GM23338 (cell line): ENCODE data around the gene HOTAIR.

Experiments used
- CREB1 ChIP-seq: fragments of 250-450 bp; sonication (Bioruptor Pico); IDR thresholded peaks from 2 replicates; pipeline ENCODE4 v1.5.0; 2020; ENCODE audit warnings: low read depth, mild to moderate bottlenecking, moderate library complexity
- CTCF ChIP-seq, 2 experiments: fragments of 200-600 bp in 1 of 2; sonication (generic) in 1 of 2; conservative IDR thresholded peaks; 2 replicates each; pipeline versions ENCODE4 v1.5.1 to v1.6.1; 2016 to 2017; ENCODE audit warnings: antibody characterized with exemption in 2 of 2, low read depth in 2 of 2, mild to moderate bottlenecking in 2 of 2, moderate library complexity in 1 of 2
- EZH2 ChIP-seq: fragments of 200-600 bp; sonication (generic); IDR thresholded peaks from one replicate; pipeline ENCODE4 v1.8.0; 2017; ENCODE audit warnings: antibody characterized with exemption, mild to moderate bottlenecking, low read depth; ENCODE audit not compliant: unreplicated experiment
- EZH2phosphoT487 ChIP-seq: fragments of 200-600 bp; sonication (generic); IDR thresholded peaks from one replicate; pipeline ENCODE4 v1.8.1; 2018; ENCODE audit warnings: antibody characterized with exemption; ENCODE audit not compliant: unreplicated experiment
- JUNB ChIP-seq: IDR thresholded peaks from one replicate; pipeline ENCODE4 v1.6.1; 2016; ENCODE audit warnings: antibody characterized with exemption; ENCODE audit not compliant: unreplicated experiment
- POLR2AphosphoS5 ChIP-seq: IDR thresholded peaks from 2 replicates; pipeline ENCODE4 v1.6.1; 2016; ENCODE audit warnings: antibody characterized with exemption, low read depth
- REST ChIP-seq: IDR thresholded peaks from one replicate; pipeline ENCODE4 v1.6.1; 2018; ENCODE audit warnings: antibody characterized with exemption; ENCODE audit not compliant: unreplicated experiment
- ZNF114 ChIP-seq: fragments of 250-450 bp; sonication (Bioruptor Pico); IDR thresholded peaks from 2 replicates; pipeline ENCODE4 v1.5.0; 2020; ENCODE audit warnings: mild to moderate bottlenecking, moderate library complexity

GRCh38 chr12:53980104-53980801 is 5.5 kb upstream of the HOTAIR start:
- TF ChIP-seq POLR2AphosphoS5, result no peak
- TF ChIP-seq CTCF (conservative IDR thresholded peaks at IDR 0.05; ENCODE audit: low read depth in 2 of 2), result no peak
- TF ChIP-seq EZH2phosphoT487, result no peak
- TF ChIP-seq EZH2, result peak; percentile 95
- TF ChIP-seq REST, result no peak
- no peak for TF ChIP-seq CREB1 (CRISPR knock-in tag)
- no peak for TF ChIP-seq ZNF114 (CRISPR knock-in tag)
- TF ChIP-seq JUNB, result no peak
